GM18508 (cell line): Measurements from ENCODE around the gene LDHD.
A peak's percentile ranks its signal among the peaks of the same experiment; 100 is the strongest.

ENCODE experiments used
- ATAC-seq: cut with Tn5 transposase; IDR thresholded peaks from one replicate; pipeline ENCODE4 v1.9.1; 2021; ENCODE audit warnings: moderate number of reproducible peaks; ENCODE audit not compliant: insufficient read depth, unreplicated experiment

LDHD gene

GRCh38 chr16:75083813-75084212 lies 32.8 kb downstream of the LDHD start:
- ATAC-seq: no peak

GRCh38 chr16:75081179-75081859 lies 35.3 kb downstream of the LDHD start:
- ATAC-seq: no peak

- ATAC-seq: no peak
Measured at GRCh38 chr16:75080205-75081029, 36.2 kb downstream of the LDHD start.

DNA sequence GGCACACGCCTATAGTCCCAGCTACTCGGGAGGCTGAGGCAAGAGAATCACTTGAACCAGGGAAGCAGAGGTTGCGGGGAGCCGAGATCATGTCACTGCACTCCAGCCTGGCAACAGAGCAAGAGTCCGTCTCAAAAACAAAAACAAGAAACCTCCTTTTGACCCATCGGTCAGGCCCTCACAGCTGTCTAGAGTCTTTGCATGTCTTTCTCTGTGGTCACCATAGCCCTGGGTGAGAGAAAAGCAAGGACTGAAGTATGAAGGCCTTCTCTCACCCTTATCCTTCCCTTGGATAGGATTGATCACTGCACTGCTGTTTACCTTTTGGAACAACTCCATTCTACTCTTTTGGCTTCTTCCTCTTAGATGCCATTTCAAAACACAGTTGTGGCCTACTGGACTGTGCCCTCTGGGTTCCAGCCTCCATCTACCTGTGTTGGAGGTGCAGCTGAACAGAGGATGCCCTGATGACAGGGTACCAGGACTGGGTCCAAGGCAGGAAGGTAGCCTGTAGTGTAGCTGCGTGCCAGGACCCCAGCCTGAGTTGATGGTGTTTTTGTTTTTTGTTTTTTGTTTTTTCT lies 37.1 kb downstream of the LDHD start:
- ATAC-seq: no peak

GRCh38 chr16:75078886-75079285 lies 37.7 kb downstream of the LDHD start:
- no peak for ATAC-seq

GRCh38 chr16:75075688-75076268 lies 40.8 kb downstream of the LDHD start:
- no peak for ATAC-seq

GRCh38 chr16:75074920-75075687 lies 41.5 kb downstream of the LDHD start:
- peak; percentile 95 for ATAC-seq

DNA sequence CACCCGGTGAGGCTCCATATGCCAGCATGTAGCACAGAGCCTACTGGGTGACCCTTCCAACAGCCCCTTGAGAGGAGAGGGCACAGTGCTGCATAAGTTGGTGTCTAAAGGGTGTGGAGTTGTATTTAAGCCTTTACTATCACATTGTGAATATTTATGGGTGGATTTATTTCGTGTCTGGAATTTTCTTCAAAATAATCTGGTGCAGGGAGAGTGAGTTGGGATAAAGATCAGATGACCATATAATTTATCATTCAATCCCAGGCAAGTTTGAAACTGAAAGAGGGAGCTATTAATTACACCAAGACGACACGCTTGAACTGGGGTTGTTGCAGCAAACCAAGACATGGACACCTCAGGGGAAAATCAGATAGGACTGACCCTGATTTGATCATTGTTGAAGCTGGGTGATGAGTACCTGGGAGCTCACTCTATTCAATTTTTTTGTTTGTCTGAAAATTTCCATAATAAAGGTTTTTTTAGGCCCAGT lies 42.2 kb downstream of the LDHD start:
- ATAC-seq: no peak

- no peak for ATAC-seq
Measured at GRCh38 chr16:75073545-75074303, 42.9 kb downstream of the LDHD start.

- no peak for ATAC-seq
Measured at GRCh38 chr16:75072239-75072947, 44.2 kb downstream of the LDHD start.

- no peak for ATAC-seq
Measured at GRCh38 chr16:75071621-75072020, 45.0 kb downstream of the LDHD start.

GRCh38 chr16:75070012-75070841 lies 46.4 kb downstream of the LDHD start:
- ATAC-seq: no peak

DNA sequence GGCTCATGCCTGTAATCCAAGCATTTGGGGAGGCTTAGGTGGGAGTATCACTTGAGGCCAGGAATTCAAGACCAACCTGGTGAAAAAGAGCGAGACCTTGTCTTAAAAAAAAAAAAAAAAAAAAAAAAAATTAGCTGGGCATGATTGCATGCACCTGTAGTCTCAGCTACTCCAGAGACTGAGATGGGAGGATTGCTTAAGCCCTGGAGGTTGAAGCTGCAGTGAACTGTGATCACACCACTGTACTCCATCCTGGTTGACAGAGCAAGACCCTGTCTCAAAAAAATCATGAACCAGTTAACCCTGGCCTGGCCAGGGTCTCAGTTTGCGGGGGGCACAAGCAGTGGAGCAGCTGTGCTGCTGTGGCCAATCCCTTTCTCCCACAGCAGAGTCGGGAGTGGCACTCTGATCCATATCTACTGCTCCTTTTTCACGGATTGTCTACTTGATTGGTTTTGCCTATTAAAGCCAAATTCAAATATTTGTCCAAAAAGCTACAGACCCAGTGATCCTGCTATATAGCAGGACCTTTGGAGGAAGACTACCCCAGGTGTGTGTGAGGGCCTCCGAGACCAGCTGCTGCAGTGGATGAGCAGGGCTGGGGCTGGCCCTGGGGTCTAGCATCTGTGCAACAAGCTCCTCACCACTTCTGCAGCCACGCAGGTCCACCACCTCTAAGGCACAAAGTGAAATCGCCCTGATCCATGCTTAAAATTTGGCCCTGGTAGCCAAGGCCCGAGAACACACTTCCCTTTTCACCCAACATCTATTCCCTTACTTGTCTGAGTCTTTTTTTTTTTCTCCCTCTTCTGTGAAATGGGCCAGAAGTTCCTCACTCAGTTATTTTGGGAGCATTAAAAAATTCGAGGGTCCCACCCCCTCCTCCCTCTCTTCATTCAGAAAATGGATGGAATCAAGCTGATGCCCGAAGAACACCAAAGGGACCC lies 48.2 kb downstream of the LDHD start:
- no peak for ATAC-seq

- ATAC-seq: no peak
Measured at GRCh38 chr16:75066861-75067447, 49.6 kb downstream of the LDHD start.

DNA sequence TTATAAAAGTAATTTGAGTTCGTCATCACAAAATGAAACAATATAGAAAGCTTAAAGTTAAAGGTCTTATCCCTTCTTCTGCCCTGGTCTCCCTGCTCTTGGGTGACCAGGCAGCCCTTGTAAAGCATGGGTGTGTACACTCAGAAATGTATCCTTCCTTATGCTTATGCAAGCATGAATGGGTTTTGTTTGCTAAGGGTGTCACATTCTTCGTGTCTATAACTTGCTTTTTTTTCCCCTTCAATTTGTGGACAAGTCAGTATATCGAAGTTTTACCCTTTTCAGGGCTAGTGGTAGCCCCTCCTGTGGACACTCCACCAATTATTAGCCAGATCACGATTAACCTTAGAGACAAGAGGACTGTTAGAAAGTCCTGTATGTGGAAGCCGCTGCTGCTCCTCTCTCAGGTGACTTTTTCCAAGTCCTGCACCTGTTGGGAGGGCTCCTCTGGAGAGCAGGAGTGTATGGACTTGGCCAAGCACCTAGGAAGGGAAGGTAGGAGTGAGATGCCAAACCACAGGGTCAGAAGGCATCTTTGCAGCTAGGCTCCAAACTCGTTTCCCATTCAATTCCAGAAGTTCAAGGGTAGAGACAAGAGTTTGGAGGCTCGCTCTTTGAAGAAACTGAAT lies 50.9 kb downstream of the LDHD start:
- ATAC-seq: no peak

DNA sequence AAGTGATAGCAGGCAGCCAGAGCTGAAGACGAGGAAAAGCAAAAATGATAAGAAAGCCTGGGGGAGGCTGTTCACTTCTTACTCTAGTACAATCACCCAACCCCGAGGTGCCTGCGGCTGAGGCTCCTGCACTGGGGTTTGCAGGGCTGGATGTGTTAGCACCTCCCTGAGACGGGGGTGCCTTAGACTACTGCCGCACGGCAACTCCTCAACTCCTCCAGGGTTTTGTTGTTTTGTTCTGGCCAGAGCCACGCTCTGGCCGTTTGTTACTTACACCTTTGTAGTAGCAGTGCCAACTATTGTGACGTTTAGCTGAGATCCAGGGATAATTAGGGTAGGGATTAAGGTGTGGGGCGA lies 51.5 kb downstream of the LDHD start:
- ATAC-seq: no peak
